HCT116 (cell line): ENCODE results near the gene AIRE. TPM values are rescaled to one million over a fixed set of nuclear protein-coding genes. Genes with fewer than 3 reads are reported as not detected.

Experiments
- ATAC-seq: fragments of 200-7000 bp; cut with Tn5 transposase; 2 replicates; pipeline ENCODE4 v1.9.1; 2020; ENCODE audit warnings: mild to moderate bottlenecking, moderate library complexity
- BruUV-seq: library from RNA; stranded (reverse); fragments of 400-500 nt; replicated peaks from 2 replicates; lab custom pipeline; 2021; lab: Mats Ljungman, UMichigan
- CTCF ChIA-PET: fragments of 300-600 bp; sonication (Branson Sonifier 250); formaldehyde crosslinking; loops from one replicate; lab custom pipeline; 2021; ENCODE audit warnings: antibody characterized with exemption; lab: Charles Lee
- POLR2A ChIA-PET: fragments of 300-600, 350-600 bp; sonication (Branson Sonifier 250); formaldehyde crosslinking; loops from one replicate; lab custom pipeline; 2021; ENCODE audit warnings: antibody characterized with exemption; lab: Charles Lee
- RAD21 ChIA-PET, 2 experiments: fragments of 300-600 bp; sonication (Branson Sonifier 250); formaldehyde crosslinking; loops; one replicate each; lab custom pipeline; 2023; ENCODE audit warnings: low total read pairs in 2 of 2; ENCODE audit not compliant: uncharacterized antibody in 2 of 2, unreplicated experiment in 2 of 2, low non-redundant PET in 1 of 2; lab: Charles Lee
- DNase-seq: peaks from one replicate; pipeline ENCODE4 v3.0.0-alpha.2; 2010; ENCODE audit warnings: low read depth, low spot score
- H2AFZ ChIP-seq: fragments of 200-600 bp; shearing (Covaris generic), sonication (generic); 2 replicates; pipeline ENCODE4 v1.6.1; 2017; ENCODE audit warnings: low read depth, mixed run types, mixed read lengths, antibody characterized with exemption, low read length; ENCODE audit not compliant: poor library complexity, severe bottlenecking
- H3K27ac ChIP-seq: 2 replicates; pipeline ENCODE4 v1.5.1; 2012; ENCODE audit warnings: low read depth, low read length
- H3K27me3 ChIP-seq: fragments of 200-600 bp; sonication (generic); 2 replicates; pipeline ENCODE4 v1.6.1; 2016; ENCODE audit warnings: mixed run types, low read length, mixed read lengths; ENCODE audit not compliant: insufficient read depth
- H3K36me3 ChIP-seq, 2 experiments: fragments of 200-500 bp in 1 of 2; fragments of 200-600 bp in 1 of 2; sonication (Bioruptor generic) in 1 of 2; sonication (generic) in 1 of 2; 2 replicates each; pipeline versions ENCODE4 v1.5.1 to v1.6.1; 2014 to 2016; ENCODE audit warnings: low read length in 2 of 2, inconsistent platforms in 1 of 2, mixed read lengths in 1 of 2, mixed run types in 1 of 2; ENCODE audit not compliant: insufficient read depth in 2 of 2, control insufficient read depth in 1 of 2
- H3K4me1 ChIP-seq, 2 experiments: fragments of 200-600 bp in 1 of 2; sonication (generic) in 1 of 2; 2 replicates each; pipeline versions ENCODE4 v1.5.1 to v1.6.1; 2012 to 2017; ENCODE audit warnings: low read length in 2 of 2, inconsistent platforms in 1 of 2, mild to moderate bottlenecking in 1 of 2, mixed read lengths in 1 of 2, mixed run types in 1 of 2, moderate library complexity in 1 of 2; ENCODE audit not compliant: insufficient read depth in 2 of 2, control insufficient read depth in 1 of 2
- H3K4me2 ChIP-seq: fragments of 200-600 bp; sonication (generic); 2 replicates; pipeline ENCODE4 v1.6.1; 2017; ENCODE audit warnings: mixed run types, low read length, mixed read lengths
- H3K4me3 ChIP-seq, 2 experiments: fragments of 200-600 bp in 1 of 2; sonication (generic) in 1 of 2; replicated peaks in 1 of 2; 2 replicates each; pipeline ENCODE4 v1.5.1; 2011 to 2016; ENCODE audit warnings: low read length in 2 of 2, control low read depth in 1 of 2, low read depth in 1 of 2, mild to moderate bottlenecking in 1 of 2, mixed read lengths in 1 of 2, mixed run types in 1 of 2
- H3K79me2 ChIP-seq: fragments of 200-600 bp; sonication (generic); 2 replicates; pipeline ENCODE4 v1.6.1; 2017; ENCODE audit warnings: mild to moderate bottlenecking, mixed run types, low read length, moderate library complexity, mixed read lengths; ENCODE audit not compliant: insufficient read depth
- H3K9ac ChIP-seq: fragments of 200-600 bp; sonication (generic); 2 replicates; pipeline ENCODE4 v1.6.1; 2016; ENCODE audit warnings: low read length, mixed read lengths
- H3K9me2 ChIP-seq: fragments of 200-600 bp; sonication (generic), shearing (Covaris generic); 2 replicates; pipeline ENCODE4 v1.6.1; 2017; ENCODE audit warnings: mixed run types, mild to moderate bottlenecking, moderate library complexity; ENCODE audit not compliant: insufficient read depth
- H3K9me3 ChIP-seq, 2 experiments: fragments of 200-500 bp in 1 of 2; fragments of 200-600 bp in 1 of 2; sonication (Bioruptor generic) in 1 of 2; sonication (generic) in 1 of 2; 2 replicates each; pipeline ENCODE4 v1.6.1; 2014 to 2017; ENCODE audit warnings: low read length in 2 of 2, mixed read lengths in 2 of 2, inconsistent platforms in 1 of 2, low read depth in 1 of 2, mild to moderate bottlenecking in 1 of 2, mixed run types in 1 of 2, moderate library complexity in 1 of 2; ENCODE audit not compliant: control insufficient read depth in 1 of 2, insufficient read depth in 1 of 2
- H4K20me1 ChIP-seq: fragments of 200-600 bp; sonication (generic), shearing (Covaris generic); 2 replicates; pipeline ENCODE4 v1.6.1; 2017; ENCODE audit warnings: mixed run types, mild to moderate bottlenecking, moderate library complexity; ENCODE audit not compliant: insufficient read depth
- EGR1 ChIP-seq: IDR thresholded peaks from 2 replicates; pipeline ENCODE4 v1.6.1; 2012; ENCODE audit warnings: low read depth
- FOSL1 ChIP-seq: IDR thresholded peaks from 2 replicates; pipeline ENCODE4 v1.6.1; 2012; ENCODE audit warnings: low read depth
- JUND ChIP-seq: IDR thresholded peaks from 2 replicates; pipeline ENCODE4 v1.6.1; 2012
- REST ChIP-seq: IDR thresholded peaks from 2 replicates; pipeline ENCODE4 v1.6.1; 2012; ENCODE audit warnings: low read depth
- ZNF274 ChIP-seq: fragments of 200-500 bp; sonication (Bioruptor generic); IDR thresholded peaks from 2 replicates; pipeline ENCODE4 v1.6.1; 2014; ENCODE audit warnings: mild to moderate bottlenecking, low read depth, low read length, inconsistent platforms
- intact Hi-C: fragments of 100-400 bp; cut with micrococcal nuclease; formaldehyde crosslinking; loops from 2 replicates; pipeline ENCODE4 v1.10.0; 2022
- total RNA-seq: library from RNA; stranded (reverse); gene quantifications from one replicate; pipeline ENCODE4 v1.2.1, GENCODE V29; 2021; ENCODE audit not compliant: unreplicated experiment

The AIRE gene
- total RNA-seq, 1 experiment from 2014 or later: not detected

GRCh38 chr21:44260791-44261631 is 24.7 kb upstream of the AIRE start:
- no TSS peak for BruUV-seq
- Histone ChIP-seq H3K27me3 (no peaks in the 10 kb centered on the region), H4K20me1 (no peaks in the 10 kb centered on the region), H2AFZ (no peak overlapping the region), H3K79me2 (no peaks in the 10 kb centered on the region), H3K36me3 (no peaks in the 10 kb centered on the region), H3K9me2 (no peaks in the 10 kb centered on the region), H3K9me3 (no peaks in the 10 kb centered on the region), H3K4me2 (no peak overlapping the region), H3K27ac (no peak overlapping the region), H3K4me3 (no peak overlapping the region), H3K4me1 (no peaks in the 10 kb centered on the region), H3K9ac (no peak overlapping the region)
- RAD21 ChIA-PET: no interaction called here
- no peak for TF ChIP-seq REST
- TF ChIP-seq FOSL1: no peak
- TF ChIP-seq ZNF274: no peak
- TF ChIP-seq JUND: no peak
- no peak for TF ChIP-seq EGR1
- POLR2A ChIA-PET: no interaction called here
- DNase-seq: no peak
- no peak for ATAC-seq
- CTCF ChIA-PET: no interaction called here
- intact Hi-C loops: no loop called here
